Sciatic nerve (tissue), 2 donors: ENCODE measurements around the gene MARK2. TPM values are rescaled to one million over a fixed set of nuclear protein-coding genes. Genes with fewer than 3 reads are reported as not detected.

ENCODE experiments used
- ATAC-seq: fragments of 200-7000 bp; cut with Tn5 transposase; one replicate; pipeline ENCODE4 v1.9.1; 2020; ENCODE audit warnings: mild to moderate bottlenecking, moderate library complexity
- DNase-seq: peaks from one replicate; pipeline ENCODE4 v3.0.0-alpha.2; 2020; ENCODE audit warnings: low spot score
- intact Hi-C: fragments of 100-400 bp; cut with DNase I; formaldehyde crosslinking; loops from one replicate; pipeline ENCODE4 v1.14.2; 2022
- total RNA-seq: library from RNA; stranded (reverse); fragmentation: NEBNext Ultra II Directional; extraction: Animal tissue kit (Norgen Biotek cat#: 25700); gene quantifications from one replicate; pipeline ENCODE4 v1.2.1, GENCODE V29; 2021
- donor health status: DM: no; HTN: no; CAD: no.
- donor health status: DM: no; HTN: no; CAD: no.

MARK2 gene
- total RNA-seq, 1 donor from 2014 or later: 29.8 TPM

- intact Hi-C loops: no loop called here
- peak; percentile 86 for DNase-seq
- peak; percentile 57 for ATAC-seq
Measured at GRCh38 chr11:63916837-63917691, 78.2 kb downstream of the MARK2 start, which contains the start of gene RCOR2. TSS of gene RCOR2 (minus strand) at chr11:63917164. CDS start at chr11:63916456, 708 bp downstream.

- intact Hi-C loops: no loop called here
- peak; percentile 35 for ATAC-seq
- no peak for DNase-seq
Measured at GRCh38 chr11:63917692-63918506, 79.0 kb downstream of the MARK2 start.

GRCh38 chr11:63918507-63919191 lies 79.7 kb downstream of the MARK2 start:
- peak; percentile 7 for ATAC-seq
- DNase-seq: no peak
- intact Hi-C loops: no loop called here

- ATAC-seq (peak; percentile 48), DNase-seq (no peak)
- intact Hi-C loops: no loop called here
Measured at GRCh38 chr11:63919267-63920125, 80.6 kb downstream of the MARK2 start.

- peak; percentile 72 for ATAC-seq
- intact Hi-C loops: no loop called here
- peak; percentile 75 for DNase-seq
Measured at GRCh38 chr11:63920126-63920938, 81.4 kb downstream of the MARK2 start.

GRCh38 chr11:63920939-63921417 lies 82.1 kb downstream of the MARK2 start:
- intact Hi-C loops: no loop called here
- DNase-seq (no peak), ATAC-seq (no peak)

- ATAC-seq (no peak), DNase-seq (no peak)
- intact Hi-C loops: no loop called here
Measured at GRCh38 chr11:63922673-63923192, 83.8 kb downstream of the MARK2 start.

- DNase-seq: no peak
- intact Hi-C loops: no loop called here
- no peak for ATAC-seq
Measured at GRCh38 chr11:63923319-63923718, 84.4 kb downstream of the MARK2 start.

GRCh38 chr11:63929616-63930015 lies 90.7 kb downstream of the MARK2 start:
- intact Hi-C loops: no loop called here
- ATAC-seq: no peak
- DNase-seq: no peak

- ATAC-seq (no peak), DNase-seq (no peak)
- intact Hi-C loops: no loop called here
Measured at GRCh38 chr11:63931045-63931444, 92.1 kb downstream of the MARK2 start.

GRCh38 chr11:63931876-63932275 lies 93.0 kb downstream of the MARK2 start:
- DNase-seq (no peak), ATAC-seq (no peak)
- intact Hi-C loops: no loop called here

- DNase-seq (no peak), ATAC-seq (no peak)
- intact Hi-C loops: no loop called here
Measured at GRCh38 chr11:63933459-63933858, 94.5 kb downstream of the MARK2 start.

- intact Hi-C loops: no loop called here
- DNase-seq: no peak
- ATAC-seq: no peak
Measured at GRCh38 chr11:63937713-63938478, 99.0 kb downstream of the MARK2 start.

GRCh38 chr11:63938479-63939396 lies 99.8 kb downstream of the MARK2 start, which contains the start of gene NAA40:
TSS of gene NAA40 (plus strand) at chr11:63939002. CDS start at chr11:63939097, 95 bp downstream.
- peak; percentile 92 for DNase-seq
- intact Hi-C loops: no loop called here
- peak; percentile 96 for ATAC-seq

GRCh38 chr11:63939397-63939891 lies 100.5 kb downstream of the MARK2 start:
- ATAC-seq: peak; percentile 8
- intact Hi-C loops: no loop called here

More at GRCh38 chr11:63939397-63939891, 100.5 kb downstream of the MARK2 start:
- no peak for DNase-seq
